ENCODE data around the gene CNDP1.

The CNDP1 gene

GRCh38 chr18:74577019-74577418 is 42.7 kb downstream of the CNDP1 start:
- no peak for DNase-seq (ENCODE audit: low read depth in 1 of 2, low spot score in 1 of 2)

GRCh38 chr18:74579496-74580065 is 45.3 kb downstream of the CNDP1 start:
- DNase-seq (ENCODE audit: low read depth in 1 of 2, low spot score in 1 of 2): no peak

GRCh38 chr18:74582642-74583041 is 48.3 kb downstream of the CNDP1 start:
- no peak for DNase-seq (ENCODE audit: low read depth in 1 of 2, low spot score in 1 of 2)

- DNase-seq (ENCODE audit: low read depth in 1 of 2, low spot score in 1 of 2): no peak
Observed at GRCh38 chr18:74587441-74587840, 53.1 kb downstream of the CNDP1 start.

- no peak for DNase-seq (ENCODE audit: low read depth in 1 of 2, low spot score in 1 of 2)
Observed at GRCh38 chr18:74589021-74589420, 54.7 kb downstream of the CNDP1 start.

- DNase-seq (ENCODE audit: low read depth in 1 of 2, low spot score in 1 of 2): no peak
Observed at GRCh38 chr18:74589811-74590210, 55.5 kb downstream of the CNDP1 start.

GRCh38 chr18:74590671-74591070 is 56.4 kb downstream of the CNDP1 start:
- no peak for DNase-seq (ENCODE audit: low read depth in 1 of 2, low spot score in 1 of 2)

GRCh38 chr18:74595431-74595830 is 61.1 kb downstream of the CNDP1 start:
- no peak for DNase-seq (ENCODE audit: low read depth in 1 of 2, low spot score in 1 of 2)

- DNase-seq (ENCODE audit: low read depth in 1 of 2, low spot score in 1 of 2): peak; percentile 46 to 52
Observed at GRCh38 chr18:74597034-74597661, 62.8 kb downstream of the CNDP1 start.

GRCh38 chr18:74597662-74598349 is 63.5 kb downstream of the CNDP1 start, which contains the start of gene ZNF407:
ZNF407 (plus strand) TSS chr18:74597870; CDS start chr18:74631020, 33,150 bp downstream.
- DNase-seq (ENCODE audit: low read depth in 1 of 2, low spot score in 1 of 2): peak; percentile 74 to 76

- DNase-seq (ENCODE audit: low read depth in 1 of 2, low spot score in 1 of 2): peak; percentile 38 to 50
Observed at GRCh38 chr18:74598350-74599001, 64.2 kb downstream of the CNDP1 start.

- no peak for DNase-seq (ENCODE audit: low read depth in 1 of 2, low spot score in 1 of 2)
Observed at GRCh38 chr18:74604361-74604760, 70.1 kb downstream of the CNDP1 start.

GRCh38 chr18:74604774-74605173 is 70.5 kb downstream of the CNDP1 start:
- DNase-seq (ENCODE audit: low read depth in 1 of 2, low spot score in 1 of 2): no peak

- no peak for DNase-seq (ENCODE audit: low read depth in 1 of 2, low spot score in 1 of 2)
Observed at GRCh38 chr18:74608681-74609080, 74.4 kb downstream of the CNDP1 start.

- DNase-seq (ENCODE audit: low read depth in 1 of 2, low spot score in 1 of 2): no peak
Observed at GRCh38 chr18:74609535-74609934, 75.2 kb downstream of the CNDP1 start.

GRCh38 chr18:74610051-74610615 is 75.8 kb downstream of the CNDP1 start:
- DNase-seq (ENCODE audit: low read depth in 1 of 2, low spot score in 1 of 2): no peak

- no peak for DNase-seq (ENCODE audit: low read depth in 1 of 2, low spot score in 1 of 2)
Observed at GRCh38 chr18:74610860-74611259, 76.6 kb downstream of the CNDP1 start.

- no peak for DNase-seq (ENCODE audit: low read depth in 1 of 2, low spot score in 1 of 2)
Observed at GRCh38 chr18:74611765-74612164, 77.5 kb downstream of the CNDP1 start.

- no peak for DNase-seq (ENCODE audit: low read depth in 1 of 2, low spot score in 1 of 2)
Observed at GRCh38 chr18:74613381-74613780, 79.1 kb downstream of the CNDP1 start.

- no peak for DNase-seq (ENCODE audit: low read depth in 1 of 2, low spot score in 1 of 2)
Observed at GRCh38 chr18:74616494-74616893, 82.2 kb downstream of the CNDP1 start.

- no peak for DNase-seq (ENCODE audit: low read depth in 1 of 2, low spot score in 1 of 2)
Observed at GRCh38 chr18:74617486-74617885, 83.2 kb downstream of the CNDP1 start.

GRCh38 chr18:74622072-74622471 is 87.8 kb downstream of the CNDP1 start:
- no peak for DNase-seq (ENCODE audit: low read depth in 1 of 2, low spot score in 1 of 2)
